Kidney epithelial cell (primary cell): ENCODE data around the gene GGA2. TPM values are rescaled to one million over a fixed set of nuclear protein-coding genes. Genes with fewer than 3 reads are reported as not detected.

Experiments used
- DNase-seq: peaks from one replicate; pipeline ENCODE4 v3.0.0-alpha.2; 2010; ENCODE audit warnings: low read depth
- H3K27me3 ChIP-seq: 2 replicates; pipeline ENCODE4 v1.6.0; 2011; ENCODE audit warnings: low read length; ENCODE audit not compliant: control insufficient read depth, insufficient read depth
- H3K36me3 ChIP-seq: 2 replicates; pipeline ENCODE4 v1.5.1; 2011; ENCODE audit warnings: low read length; ENCODE audit not compliant: control insufficient read depth, insufficient read depth
- H3K4me3 ChIP-seq: 2 replicates; pipeline ENCODE4 v1.5.1; 2011; ENCODE audit warnings: low read depth, mild to moderate bottlenecking, control low read depth, low read length
- total RNA-seq: library from RNA; depleted of rRNA; stranded (reverse); fragments of >200 nt; gene quantifications from 2 replicates; pipeline ENCODE4 v1.2.3, GENCODE V29; 2015
- TF ChIP-seq, protein P1 (sequence below): IDR thresholded peaks from 2 replicates; pipeline ENCODE4 v1.5.1; 2011; ENCODE audit warnings: mild to moderate bottlenecking, moderate library complexity, low read length, control low read depth, inconsistent platforms; ENCODE audit not compliant: insufficient read depth, poor library complexity, severe bottlenecking

The GGA2 gene
- total RNA-seq, 1 donor from 2014 or later: 41.6 TPM

DNA sequence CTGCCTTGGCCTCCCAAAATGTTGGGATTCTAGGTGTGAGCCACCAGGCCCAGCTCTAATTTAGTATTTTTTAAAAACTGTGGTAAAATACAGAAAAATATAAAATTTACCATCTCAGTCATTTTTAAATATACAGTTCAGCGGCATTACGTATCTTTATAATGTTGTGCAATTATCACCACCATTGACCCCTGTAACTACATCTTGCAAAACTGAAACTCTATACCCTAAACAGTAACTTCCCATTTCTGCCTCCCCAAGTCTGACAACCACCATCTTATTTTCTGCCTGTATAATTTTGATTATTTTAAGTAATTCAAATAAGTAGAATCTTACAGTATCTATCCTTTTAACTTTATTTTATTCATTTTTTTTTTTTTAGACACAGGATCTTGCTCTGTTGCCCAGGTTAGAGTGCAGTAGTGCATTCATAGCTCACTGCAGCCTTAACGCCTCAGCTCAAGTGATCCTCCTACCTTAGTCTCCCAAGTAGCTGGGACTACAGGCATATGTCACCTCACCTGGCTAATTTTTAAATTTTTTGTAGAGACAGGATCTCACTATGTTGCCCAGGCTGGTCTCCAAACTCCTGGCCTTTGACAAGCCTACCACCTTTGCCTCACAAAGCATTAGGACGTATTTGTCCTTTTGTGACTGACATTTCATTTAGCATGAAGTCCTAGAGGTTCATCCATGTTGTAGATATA is 10.9 kb upstream of the GGA2 start:
- TF ChIP-seq, protein P1, sequence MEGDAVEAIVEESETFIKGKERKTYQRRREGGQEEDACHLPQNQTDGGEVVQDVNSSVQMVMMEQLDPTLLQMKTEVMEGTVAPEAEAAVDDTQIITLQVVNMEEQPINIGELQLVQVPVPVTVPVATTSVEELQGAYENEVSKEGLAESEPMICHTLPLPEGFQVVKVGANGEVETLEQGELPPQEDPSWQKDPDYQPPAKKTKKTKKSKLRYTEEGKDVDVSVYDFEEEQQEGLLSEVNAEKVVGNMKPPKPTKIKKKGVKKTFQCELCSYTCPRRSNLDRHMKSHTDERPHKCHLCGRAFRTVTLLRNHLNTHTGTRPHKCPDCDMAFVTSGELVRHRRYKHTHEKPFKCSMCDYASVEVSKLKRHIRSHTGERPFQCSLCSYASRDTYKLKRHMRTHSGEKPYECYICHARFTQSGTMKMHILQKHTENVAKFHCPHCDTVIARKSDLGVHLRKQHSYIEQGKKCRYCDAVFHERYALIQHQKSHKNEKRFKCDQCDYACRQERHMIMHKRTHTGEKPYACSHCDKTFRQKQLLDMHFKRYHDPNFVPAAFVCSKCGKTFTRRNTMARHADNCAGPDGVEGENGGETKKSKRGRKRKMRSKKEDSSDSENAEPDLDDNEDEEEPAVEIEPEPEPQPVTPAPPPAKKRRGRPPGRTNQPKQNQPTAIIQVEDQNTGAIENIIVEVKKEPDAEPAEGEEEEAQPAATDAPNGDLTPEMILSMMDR: no peak
- Histone ChIP-seq H3K27me3 (no peaks in the 10 kb centered on the region), H3K36me3 (no peaks in the 10 kb centered on the region), H3K4me3 (no peak overlapping the region)
- no peak for DNase-seq

DNA sequence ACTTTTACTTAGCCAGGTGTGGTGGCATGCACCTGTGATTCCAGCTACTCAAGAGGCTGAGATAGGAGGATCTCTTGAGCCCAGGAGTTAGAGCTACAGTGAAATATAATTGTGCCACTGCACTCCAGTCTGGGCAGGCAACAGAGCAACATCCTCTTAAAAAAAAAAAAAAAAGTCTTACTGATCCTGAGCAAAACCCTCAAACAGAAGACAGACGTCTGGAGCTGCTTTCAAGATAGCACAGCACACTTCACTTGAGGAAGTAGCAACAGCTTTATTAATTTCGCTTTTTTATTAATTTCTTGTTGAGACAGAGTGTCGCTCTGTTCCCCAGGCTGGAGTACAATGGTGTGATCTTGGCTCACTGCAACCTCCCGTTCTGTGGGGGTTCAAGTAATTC is 10.2 kb upstream of the GGA2 start:
- TF ChIP-seq, protein P1: no peak
- DNase-seq: no peak
- H3K4me3 ChIP-seq: no peak overlapping the region
- no peaks in the 10 kb centered on the region for H3K27me3 ChIP-seq
- no peaks in the 10 kb centered on the region for H3K36me3 ChIP-seq

DNA sequence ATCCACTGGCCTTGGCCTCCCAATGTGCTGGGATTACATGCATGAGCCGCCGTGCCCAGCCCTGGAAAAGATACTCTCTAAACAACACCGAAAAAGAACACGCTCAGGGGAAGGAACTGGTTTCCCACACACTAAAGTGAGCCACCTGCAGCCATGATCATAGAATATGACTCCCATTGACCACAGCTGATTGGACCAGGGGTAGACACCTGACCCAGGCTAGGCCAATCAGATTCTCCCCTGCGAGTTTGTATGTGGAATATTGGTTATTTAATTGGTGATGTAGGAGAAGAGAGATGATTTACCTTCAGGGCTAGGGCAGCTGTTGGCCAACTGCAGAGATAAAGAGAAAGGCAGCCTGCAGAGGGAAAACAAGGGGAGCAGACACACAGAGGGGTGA is 9.0 kb upstream of the GGA2 start:
- DNase-seq: no peak
- Histone ChIP-seq H3K4me3 (no peak overlapping the region), H3K27me3 (no peaks in the 10 kb centered on the region), H3K36me3 (no peaks in the 10 kb centered on the region)
- TF ChIP-seq, protein P1: no peak

DNA sequence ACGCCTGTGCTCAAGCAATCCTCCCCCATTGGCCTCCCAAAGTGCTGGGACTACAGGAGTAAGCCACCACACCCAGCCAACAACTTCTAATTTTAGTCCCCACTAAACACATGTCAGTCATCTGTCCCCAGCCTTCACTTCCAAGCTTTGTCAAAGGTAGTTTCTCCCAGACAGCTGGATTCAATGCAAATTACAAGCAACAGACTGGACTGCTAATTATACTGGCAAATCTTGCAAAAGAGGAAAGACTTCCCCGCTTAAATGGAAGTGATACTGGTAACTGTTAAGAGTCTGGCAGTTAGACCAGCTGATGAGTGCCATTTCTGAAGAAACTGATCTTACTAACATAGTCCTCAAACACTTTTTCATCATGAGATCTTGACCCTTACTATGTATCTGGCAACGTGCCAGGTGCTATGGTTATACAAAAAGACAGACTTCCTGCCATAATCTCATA is 8.2 kb upstream of the GGA2 start:
- TF ChIP-seq, protein P1: no peak
- H3K4me3 ChIP-seq: no peak overlapping the region
- no peak for DNase-seq
- H3K27me3 ChIP-seq: no peaks in the 10 kb centered on the region
- H3K36me3 ChIP-seq: no peaks in the 10 kb centered on the region

DNA sequence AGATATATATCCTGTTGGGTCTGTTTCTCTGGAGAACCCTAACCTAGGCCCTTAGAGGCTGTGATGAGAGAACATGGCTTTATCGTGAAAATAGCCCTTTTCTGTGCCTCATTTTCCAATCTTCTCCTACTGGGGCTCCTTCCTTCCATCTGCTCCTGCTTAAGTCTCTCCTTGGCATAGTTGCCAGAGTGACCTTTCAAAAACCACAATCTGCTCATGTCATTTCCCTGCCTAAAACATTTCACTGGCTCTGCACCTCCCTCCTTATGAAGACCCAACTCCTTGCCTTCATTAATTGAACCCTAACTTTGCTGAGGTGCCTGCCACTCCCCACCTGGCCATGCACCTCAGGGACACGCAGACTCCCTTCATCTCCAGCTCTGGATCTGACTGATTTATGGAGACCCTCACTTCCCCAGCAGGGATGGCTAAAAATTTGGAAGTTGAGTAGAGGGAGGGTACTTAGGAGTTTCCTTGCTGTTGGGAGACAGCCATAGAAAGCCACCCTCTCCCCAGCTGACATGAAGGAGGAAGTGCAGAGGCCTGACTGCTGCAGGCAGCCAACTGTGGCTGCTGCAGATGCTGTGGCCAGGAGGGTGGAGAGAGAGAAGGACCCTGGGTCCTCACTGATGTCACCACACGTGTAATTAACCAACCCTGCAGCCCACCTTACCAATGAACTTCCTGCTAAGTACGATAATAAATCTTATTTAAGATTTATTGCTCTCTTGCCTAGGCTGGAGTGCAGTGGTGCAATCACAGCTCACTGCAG is 6.3 kb upstream of the GGA2 start:
- H3K36me3 ChIP-seq: no peaks in the 10 kb centered on the region
- DNase-seq: no peak
- TF ChIP-seq, protein P1: no peak
- H3K27me3 ChIP-seq: no peaks in the 10 kb centered on the region
- no peak overlapping the region for H3K4me3 ChIP-seq

DNA sequence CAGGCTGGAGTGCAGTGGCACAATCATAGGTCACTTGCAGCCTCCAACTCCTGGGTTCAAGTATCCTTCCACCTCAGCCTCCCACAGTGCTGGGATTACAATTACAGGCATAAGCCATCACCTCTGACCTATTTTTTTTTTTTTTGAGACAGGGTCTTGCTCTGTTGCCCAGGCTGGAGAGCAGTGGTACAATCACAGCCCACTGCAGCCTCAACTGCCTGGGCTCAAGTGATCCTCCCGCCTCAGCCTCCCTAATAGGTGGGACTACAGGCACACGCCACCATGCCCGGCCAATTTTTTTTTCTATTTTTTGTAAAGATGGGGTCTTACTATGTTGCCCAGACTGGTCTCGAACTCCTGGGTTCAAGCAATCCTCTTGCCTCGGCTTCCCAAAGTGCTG is 5.6 kb upstream of the GGA2 start:
- Histone ChIP-seq H3K27me3 (no peaks in the 10 kb centered on the region), H3K4me3 (no peak overlapping the region), H3K36me3 (no peaks in the 10 kb centered on the region)
- DNase-seq: no peak
- TF ChIP-seq, protein P1: no peak
